T1000 (cell line): ENCODE data around the gene FKRP.
A peak's percentile ranks its signal among the peaks of the same experiment; 100 is the strongest.

Experiments
- DNase-seq: peaks from one replicate; lab custom pipeline; 2025; ENCODE audit warnings: mixed read lengths; lab: John Stamatoyannopoulos, UW

The FKRP gene

GRCh38 chr19:46732172-46732938, 13.5 kb upstream of the FKRP start:
- DNase-seq = peak; percentile 41

- peak; percentile 41 for DNase-seq
Observed at GRCh38 chr19:46732966-46733689, 12.7 kb upstream of the FKRP start.

DNA sequence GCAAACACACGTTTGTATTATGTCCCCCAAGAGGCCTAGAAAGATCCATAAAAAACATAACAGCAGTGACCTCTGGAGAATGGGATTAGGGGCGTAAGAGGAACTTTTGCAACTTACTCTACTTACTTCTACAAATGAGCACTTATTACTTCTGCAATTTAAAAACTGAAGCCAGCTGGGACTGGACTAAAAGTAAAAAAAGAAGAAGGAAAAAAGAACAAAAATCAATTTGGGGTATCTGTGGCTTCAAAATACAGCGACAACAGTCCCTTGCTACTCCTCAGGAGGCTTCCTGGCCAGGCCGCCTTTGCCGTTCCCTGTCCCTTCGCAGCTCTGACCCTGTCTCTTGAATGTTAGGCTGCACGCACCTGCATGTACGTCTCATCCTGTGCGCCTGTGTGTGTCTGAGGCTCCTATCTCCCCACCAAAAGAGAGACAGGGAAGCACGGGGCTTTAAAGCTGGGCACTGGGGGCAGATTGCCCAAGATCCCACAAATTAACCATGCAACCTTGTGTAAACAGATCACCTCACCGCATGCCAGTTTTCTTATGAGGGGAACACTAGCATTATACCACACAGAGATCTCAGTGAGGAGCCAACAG, 12.1 kb upstream of the FKRP start:
- DNase-seq = no peak

- DNase-seq = no peak
Observed at GRCh38 chr19:46736531-46737297, 9.1 kb upstream of the FKRP start.

GRCh38 chr19:46737298-46737654, 8.6 kb upstream of the FKRP start:
- DNase-seq = no peak

- no peak for DNase-seq
Observed at GRCh38 chr19:46737761-46738171, 8.1 kb upstream of the FKRP start.

GRCh38 chr19:46739290-46739771, 6.5 kb upstream of the FKRP start:
- DNase-seq = no peak

- no peak for DNase-seq
Observed at GRCh38 chr19:46741447-46741846, 4.4 kb upstream of the FKRP start.

GRCh38 chr19:46742926-46743480, 2.9 kb upstream of the FKRP start:
- DNase-seq = no peak

DNA sequence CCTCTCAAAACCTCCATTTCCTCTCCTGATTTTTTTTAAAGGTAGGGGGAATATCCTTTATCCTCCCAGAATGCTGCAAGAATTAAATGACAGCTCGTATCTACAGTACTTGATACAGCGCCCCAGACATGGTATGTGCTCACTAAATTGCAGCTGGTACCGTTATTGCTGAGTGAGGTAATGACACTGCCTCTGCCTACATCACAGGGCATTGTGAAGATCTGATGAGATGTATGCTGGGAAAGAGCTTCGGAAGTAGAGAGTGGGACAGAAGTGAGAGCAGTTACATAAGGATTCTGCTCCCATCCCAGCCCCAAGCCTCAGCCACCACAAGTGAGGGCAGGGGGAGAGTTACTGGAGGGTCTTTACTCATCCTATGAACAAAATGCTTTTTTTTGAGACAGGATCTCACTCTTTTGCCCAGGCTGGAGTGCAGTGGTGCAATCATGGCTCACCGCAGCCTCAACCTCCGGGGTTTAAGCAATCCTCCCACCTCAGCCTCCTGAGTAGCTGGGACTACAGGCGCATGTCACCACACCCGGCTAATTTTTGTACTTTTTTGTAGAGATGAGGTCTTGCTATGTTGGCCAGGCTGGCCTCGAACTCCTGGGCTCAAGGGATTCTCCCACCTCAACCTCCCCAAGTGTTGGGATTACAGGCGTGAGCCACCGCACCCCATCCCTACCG, 1.7 kb upstream of the FKRP start:
- DNase-seq = no peak

DNA sequence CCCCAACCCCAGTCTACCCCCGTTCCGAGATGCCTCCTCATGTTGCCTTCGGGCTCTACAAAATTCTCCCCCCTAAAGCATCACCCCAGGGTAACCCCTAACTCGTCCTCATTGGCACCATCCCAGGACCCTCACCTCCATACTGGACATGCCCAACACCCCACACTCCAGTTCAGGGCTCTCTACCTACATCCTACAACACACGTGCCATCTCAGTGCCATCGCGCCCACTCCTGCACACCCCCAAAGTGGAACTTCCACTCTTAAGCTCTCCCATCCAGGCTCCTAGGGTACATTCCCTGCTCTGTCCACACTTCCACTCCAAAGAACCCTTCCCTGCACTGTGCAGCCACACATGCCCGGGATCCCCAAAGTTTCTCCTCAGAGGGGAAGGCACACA, 827 bp upstream of the FKRP start:
- no peak for DNase-seq

DNA sequence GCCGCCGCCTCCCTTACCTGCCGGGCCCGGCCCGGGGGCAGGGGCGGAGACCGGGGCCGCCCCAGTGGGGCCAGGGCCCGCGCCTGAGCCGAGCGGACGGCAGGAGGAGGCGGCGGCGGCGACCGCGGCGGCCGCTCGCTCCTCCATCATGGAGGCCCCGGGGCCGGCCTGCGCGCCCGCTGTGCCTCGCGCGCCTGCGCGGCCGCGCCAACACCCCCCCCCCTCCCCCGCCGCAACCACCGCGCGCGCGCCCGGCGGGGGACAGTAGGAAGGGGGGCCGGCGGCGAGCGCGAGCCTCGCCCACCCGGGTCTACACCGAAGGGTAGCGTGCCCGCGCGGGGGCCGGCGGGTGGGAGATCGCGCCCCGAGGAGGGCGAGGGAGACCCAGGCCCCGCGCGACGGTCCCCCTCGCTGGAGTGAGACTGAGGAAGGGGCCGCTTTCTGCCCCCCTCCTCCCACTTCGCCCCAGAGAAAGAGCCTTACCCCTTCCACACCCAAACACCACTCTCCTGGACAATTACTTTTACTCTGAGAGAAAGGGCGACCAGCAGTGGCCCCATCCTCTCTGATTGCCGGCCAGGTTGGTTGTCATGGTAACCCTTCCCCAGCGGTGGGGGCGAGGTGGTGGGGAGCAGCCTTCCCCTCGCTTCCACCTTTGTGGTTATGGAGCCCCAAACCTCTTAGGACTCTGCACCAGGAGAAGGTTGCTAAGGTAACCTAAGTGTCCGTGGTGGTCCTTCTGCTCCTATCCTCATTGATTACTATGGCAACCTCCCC, 612 bp downstream of the FKRP start, which contains the start of gene STRN4:
TSS of gene STRN4 (minus strand) at position 170 of the 777 bp plus-strand sequence. CDS start at position 150, 20 bp downstream.
- DNase-seq = no peak

GRCh38 chr19:46748325-46749109, 2.7 kb downstream of the FKRP start:
- DNase-seq = peak; percentile 34

DNA sequence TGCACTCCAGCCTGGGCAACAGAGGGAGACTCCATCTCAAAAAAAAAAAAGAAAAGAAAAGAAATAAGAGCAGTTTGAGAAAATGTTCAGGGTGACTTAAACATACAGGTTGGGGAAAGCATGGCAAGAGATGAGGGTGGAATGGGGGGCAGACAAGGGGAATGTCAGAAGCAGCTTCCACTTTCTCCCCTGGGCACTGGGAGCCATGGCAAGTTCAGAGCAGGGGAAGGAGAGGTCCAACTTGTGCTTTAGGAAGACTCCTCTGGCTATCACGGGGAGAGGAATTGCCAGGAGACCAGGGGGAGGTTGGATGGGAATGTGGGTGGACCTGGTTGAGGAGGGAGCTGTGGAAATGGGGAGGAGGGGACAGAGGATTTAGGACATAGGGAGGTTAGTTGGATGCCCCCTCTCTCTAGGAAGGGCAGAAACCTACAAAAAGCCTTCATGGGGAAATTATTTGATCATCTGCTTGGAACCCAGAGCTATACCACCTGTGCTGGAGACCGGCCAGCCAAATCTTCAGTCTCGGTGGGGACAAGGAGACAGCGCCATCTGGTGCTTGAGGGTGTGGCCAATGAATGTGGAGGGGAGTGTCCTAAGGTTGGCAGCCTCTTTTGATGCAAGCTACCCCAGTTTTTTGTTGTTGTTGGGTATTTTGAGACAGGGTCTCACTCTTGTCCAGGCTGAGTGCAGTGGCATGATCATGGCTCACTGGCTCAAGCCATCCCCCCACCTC, 7.7 kb downstream of the FKRP start:
- no peak for DNase-seq

- DNase-seq = no peak
Observed at GRCh38 chr19:46755077-46755852, 9.4 kb downstream of the FKRP start.

DNA sequence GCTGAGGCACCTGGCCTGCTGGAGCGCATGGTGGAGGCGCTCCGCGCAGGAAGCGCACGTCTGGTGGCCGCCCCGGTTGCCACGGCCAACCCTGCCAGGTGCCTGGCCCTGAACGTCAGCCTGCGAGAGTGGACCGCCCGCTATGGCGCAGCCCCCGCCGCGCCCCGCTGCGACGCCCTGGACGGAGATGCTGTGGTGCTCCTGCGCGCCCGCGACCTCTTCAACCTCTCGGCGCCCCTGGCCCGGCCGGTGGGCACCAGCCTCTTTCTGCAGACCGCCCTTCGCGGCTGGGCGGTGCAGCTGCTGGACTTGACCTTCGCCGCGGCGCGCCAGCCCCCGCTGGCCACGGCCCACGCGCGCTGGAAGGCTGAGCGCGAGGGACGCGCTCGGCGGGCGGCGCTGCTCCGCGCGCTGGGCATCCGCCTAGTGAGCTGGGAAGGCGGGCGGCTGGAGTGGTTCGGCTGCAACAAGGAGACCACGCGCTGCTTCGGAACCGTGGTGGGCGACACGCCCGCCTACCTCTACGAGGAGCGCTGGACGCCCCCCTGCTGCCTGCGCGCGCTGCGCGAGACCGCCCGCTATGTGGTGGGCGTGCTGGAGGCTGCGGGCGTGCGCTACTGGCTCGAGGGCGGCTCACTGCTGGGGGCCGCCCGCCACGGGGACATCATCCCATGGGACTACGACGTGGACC, 10.1 kb downstream of the FKRP start:
- no peak for DNase-seq

- DNase-seq = no peak
Observed at GRCh38 chr19:46756544-46756888, 10.7 kb downstream of the FKRP start.

GRCh38 chr19:46759206-46759605, 13.3 kb downstream of the FKRP start:
- DNase-seq = no peak
